ENCODE results near the gene ETNK2.

The ETNK2 gene

GRCh38 chr1:204176049-204176448 is 24.2 kb upstream of the ETNK2 start:
- no peak for DNase-seq (ENCODE audit: low read depth in 2 of 2)

- no peak for DNase-seq (ENCODE audit: low read depth in 2 of 2)
Measured at GRCh38 chr1:204174958-204175357, 23.1 kb upstream of the ETNK2 start.

DNA sequence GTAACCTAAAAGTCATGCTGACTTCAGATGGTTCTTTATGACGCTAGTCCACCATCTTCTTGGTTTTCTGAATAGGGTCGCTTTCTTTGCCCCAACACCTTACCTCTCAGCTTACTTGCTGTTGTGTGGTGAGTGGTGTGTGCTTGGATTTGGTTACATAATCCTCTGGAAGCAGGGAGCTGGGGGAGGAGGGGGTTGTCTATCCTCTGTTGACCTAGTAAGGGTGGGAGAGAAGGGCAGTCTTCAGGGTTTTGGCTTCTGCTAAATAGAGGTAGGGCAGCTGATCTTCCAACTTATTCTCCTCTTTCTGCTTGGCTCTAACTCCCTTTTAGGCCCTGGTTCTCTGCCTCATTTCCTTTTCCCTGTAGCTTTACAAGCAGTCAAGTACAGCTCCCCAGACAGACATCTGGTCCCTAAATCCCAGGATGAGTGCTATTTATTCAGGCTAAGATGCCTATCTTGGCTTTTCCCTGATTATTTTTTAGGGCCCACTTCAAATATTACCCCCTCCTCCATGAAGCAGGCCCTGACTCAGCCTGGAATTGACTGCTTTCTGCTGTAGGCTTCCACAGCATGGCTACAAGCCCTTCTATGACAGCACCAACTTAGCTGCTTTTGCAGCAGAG is 20.7 kb upstream of the ETNK2 start:
- DNase-seq (ENCODE audit: low read depth in 2 of 2) = no peak

- DNase-seq (ENCODE audit: low read depth in 2 of 2) = no peak
Measured at GRCh38 chr1:204171751-204172178, 19.9 kb upstream of the ETNK2 start.

DNA sequence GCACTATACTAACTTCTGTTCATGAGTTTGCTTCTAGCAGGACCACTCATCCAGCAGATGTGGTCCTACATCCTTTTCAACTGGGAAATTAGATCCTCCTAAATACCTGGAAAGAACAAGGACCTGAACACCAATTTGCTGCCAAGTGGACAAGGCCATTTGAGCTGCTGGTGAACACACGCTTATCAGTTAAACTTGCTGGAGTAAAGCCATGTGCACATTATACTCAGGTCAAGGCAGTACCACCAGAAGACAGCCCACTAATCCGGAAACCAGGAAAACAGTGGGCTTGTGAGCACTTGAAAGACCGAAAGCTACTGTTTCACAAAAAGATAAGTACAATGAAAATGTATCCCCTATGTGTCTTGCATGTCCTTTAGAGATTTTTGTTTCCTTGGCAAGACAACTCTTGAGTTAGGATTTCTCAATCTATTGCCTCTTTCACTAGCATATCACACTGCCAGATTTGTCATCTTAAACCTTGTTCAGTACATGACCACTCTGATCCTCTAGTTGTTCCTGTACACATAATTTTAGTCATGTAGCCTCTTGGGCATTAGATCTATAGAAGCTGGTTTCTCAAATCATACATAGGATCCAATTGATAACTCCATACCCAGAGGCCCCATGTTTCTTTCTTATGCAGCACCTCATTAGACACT is 18.8 kb upstream of the ETNK2 start:
- no peak for DNase-seq (ENCODE audit: low read depth in 2 of 2)

GRCh38 chr1:204169858-204170257 is 18.0 kb upstream of the ETNK2 start:
- DNase-seq (ENCODE audit: low read depth in 2 of 2) = no peak

- DNase-seq (ENCODE audit: low read depth in 2 of 2) = no peak
Measured at GRCh38 chr1:204167730-204168129, 15.9 kb upstream of the ETNK2 start.

DNA sequence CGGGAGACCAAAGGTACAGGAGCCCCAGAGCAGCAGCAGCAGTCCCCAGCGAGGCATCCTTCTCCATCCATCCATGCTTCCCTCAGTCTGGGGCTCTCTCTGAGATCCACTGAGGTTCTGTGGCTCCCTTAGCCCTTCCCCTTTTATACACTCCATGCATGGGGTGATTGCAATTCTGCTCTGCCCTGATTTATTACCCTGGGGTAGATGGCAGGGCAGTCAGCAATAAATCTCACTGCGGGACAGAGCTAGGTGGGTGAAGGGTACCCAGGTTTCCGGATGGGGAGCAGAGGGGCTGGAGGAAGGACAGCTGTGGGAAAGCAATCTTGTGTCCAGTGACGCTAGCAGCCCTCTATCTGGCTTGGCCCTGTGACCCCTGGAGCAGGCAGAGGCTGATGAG is 14.4 kb upstream of the ETNK2 start, which contains the start of gene REN:
Gene REN, minus strand, starts transcription at position 119 of the 400 bp plus-strand sequence. Its CDS starts 44 bp downstream, at position 75.
- DNase-seq (ENCODE audit: low read depth in 2 of 2) = no peak

GRCh38 chr1:204162494-204163074 is 10.7 kb upstream of the ETNK2 start:
- DNase-seq (ENCODE audit: low read depth in 2 of 2) = peak; percentile 35 to 71

DNA sequence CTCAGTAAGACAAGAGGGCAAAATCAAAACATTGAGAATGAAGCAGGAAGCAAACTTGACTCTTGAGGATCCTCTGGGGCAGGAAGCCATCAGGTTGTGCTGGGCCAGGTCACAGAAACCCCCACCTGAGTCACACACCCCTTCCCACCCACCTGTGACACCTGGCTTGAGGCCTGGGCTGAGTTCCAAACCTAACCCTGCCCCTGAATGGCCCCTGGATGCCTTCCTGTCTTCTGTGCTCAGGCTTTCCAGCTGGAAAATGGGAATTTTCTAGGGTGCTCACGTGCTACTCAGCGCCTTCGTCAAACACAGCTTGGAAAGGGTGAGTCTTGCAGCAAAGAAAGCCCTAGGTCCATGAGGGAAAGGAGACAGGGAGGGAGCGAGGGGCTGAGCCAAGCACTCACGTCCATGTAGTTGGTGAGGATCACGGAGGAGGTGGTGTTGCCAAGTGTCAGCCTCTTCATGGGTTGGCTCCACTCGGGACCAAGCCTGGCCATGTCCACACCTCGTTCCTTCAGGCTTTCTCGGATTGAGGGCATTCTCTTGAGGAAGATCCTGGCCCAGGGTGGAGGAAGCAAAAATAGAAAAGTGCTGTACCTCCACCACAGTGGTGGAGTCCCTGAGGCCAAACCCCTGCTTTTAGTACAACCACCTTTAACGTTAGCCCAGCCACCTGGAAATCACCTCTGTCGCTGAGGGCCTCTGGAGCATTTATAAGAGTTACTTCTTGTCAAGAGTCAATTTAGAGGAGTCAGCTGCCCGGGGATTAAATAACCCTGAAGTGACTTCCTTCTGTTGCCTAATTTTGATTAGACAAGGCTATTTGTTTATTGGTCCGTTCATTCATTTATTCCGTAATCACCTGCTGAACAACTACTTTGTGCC is 10.0 kb upstream of the ETNK2 start:
- no peak for DNase-seq (ENCODE audit: low read depth in 2 of 2)

DNA sequence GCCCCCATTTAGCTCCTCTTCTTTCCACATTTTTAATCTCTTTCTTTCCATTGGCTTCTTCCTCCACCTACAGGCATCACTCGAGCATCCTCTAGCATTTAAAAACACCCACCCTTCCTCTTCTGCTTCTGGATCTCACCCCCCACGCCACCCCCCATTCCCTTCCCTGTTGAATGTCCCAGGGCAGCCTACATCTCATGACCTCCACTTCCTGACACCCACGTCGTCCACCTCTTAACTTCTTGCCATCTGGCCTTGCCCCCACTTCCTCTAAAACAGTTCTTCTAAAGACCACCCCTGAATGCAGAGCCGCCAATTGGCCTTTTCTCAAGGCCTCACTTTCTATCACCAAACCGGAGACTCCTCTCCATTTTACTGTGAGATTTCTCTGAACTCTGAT is 6.1 kb upstream of the ETNK2 start:
- DNase-seq (ENCODE audit: low read depth in 2 of 2) = no peak

DNA sequence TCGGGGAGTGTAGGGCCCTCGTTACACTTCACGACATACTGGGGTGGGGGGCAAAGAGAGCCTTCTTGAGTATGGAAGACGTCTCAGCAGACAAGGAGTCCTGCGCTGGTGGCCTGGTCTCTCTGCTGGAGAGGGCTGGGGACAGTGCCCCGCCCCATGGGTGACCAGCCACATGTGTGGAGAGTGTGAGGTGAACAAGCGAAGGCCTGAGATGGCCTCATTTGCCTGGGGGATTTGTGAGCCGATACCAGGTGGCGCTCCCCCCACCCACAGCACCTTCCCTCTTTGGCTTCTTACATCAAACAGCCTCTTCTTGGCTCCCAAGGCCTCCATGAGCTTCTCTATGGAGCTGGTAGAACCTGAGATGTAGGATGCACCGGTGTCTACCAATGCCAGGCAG is 4.0 kb upstream of the ETNK2 start:
- DNase-seq (ENCODE audit: low read depth in 2 of 2) = no peak

DNA sequence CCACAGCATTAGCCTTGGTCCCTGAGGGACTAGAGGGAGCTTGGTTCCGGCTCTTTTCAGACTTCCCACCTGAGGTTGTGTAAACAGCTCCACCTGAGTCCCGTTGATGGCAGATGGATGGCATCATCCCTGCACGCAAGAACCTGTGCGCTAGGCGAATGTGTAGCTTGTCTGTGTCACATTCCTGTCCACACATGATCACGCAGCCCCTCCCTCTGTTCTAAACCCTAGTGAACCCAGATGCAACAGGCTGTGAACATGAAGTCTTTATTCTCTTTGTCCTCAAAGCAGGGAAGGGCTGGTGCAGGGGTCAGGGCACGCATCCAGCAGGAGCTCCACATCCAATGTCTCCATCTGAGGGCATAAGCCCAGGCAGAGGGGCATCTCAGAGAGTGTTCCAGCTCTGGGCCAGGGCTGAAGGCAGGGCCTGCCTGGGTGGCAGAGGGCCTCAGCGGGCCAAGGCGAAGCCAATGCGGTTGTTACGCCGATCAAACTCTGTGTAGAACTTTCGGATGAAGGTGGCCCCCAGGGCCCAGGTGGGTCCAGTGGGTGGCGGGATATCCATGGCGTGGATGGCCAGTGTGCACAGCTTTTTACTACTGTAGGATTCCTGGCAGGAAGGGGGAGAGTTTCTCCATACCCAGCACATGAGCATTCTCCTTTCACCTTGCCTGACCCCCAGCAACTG is 2.9 kb upstream of the ETNK2 start:
- DNase-seq (ENCODE audit: low read depth in 2 of 2) = no peak

GRCh38 chr1:204153667-204154066 is 1.8 kb upstream of the ETNK2 start:
- DNase-seq (ENCODE audit: low read depth in 2 of 2) = no peak

GRCh38 chr1:204152310-204153044 is 633 bp upstream of the ETNK2 start:
- DNase-seq (ENCODE audit: low read depth in 2 of 2) = no peak

GRCh38 chr1:204150702-204151551 is 917 bp downstream of the ETNK2 start:
- DNase-seq (ENCODE audit: low read depth in 2 of 2) = no peak

DNA sequence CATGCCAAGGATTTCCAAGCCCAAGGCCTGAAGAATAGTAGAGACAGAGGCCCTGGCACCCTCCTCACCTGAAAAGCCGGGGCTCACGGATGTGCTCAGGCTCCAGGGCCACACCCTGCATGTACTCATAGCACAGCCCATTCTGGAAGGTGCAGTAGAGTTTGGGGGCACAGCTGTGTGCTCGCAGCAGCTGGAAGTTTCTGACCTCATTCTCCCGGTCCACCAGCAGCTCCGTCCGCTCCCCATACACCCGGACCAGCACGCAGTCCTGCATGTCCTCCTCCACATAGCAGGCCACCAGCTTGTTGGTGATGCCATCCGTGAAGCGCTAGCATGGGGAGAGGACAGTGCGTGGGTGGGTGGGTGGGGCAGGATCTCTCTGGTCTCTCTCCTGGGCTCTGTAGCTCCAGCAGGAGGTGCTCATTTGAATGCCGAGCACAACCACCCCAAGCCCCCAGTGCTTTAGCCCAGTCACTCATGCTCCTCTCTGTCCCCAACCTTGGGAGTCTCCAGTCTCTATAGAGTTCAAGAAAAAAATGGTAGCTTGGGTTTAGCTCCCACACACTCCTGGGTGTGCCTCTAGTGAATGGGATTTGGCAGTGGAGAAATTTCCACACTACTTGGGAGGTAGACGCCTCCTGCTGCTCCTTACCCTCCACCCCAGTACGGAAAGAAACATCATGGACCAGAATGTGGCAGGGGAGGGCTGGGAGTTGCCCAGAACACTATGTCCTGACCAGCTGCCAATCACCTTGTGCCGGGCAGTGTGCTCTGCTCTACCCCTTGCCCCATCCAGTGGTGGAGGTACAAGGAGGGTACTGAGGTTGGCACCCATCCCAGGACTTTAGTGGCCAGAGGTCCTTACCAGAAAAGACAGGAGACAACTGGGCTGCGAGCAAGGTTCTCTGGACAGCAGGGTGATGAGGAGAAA is 1.9 kb downstream of the ETNK2 start:
- no peak for DNase-seq (ENCODE audit: low read depth in 2 of 2)

- no peak for DNase-seq (ENCODE audit: low read depth in 2 of 2)
Measured at GRCh38 chr1:204149107-204149506, 2.7 kb downstream of the ETNK2 start.
